CD4-positive, CD25-positive, alpha-beta regulatory T cell (primary cell): ENCODE measurements around the gene OR52E2. TPM values are rescaled to one million over a fixed set of nuclear protein-coding genes. Genes with fewer than 3 reads are reported as not detected.

Experiments used
- ATAC-seq, 2 donors: fragments of 150-1000 bp; cut with Tn5 transposase; one replicate each; pipeline ENCODE4 v1.10.0; 2021; ENCODE audit warnings: low read depth in 2 of 2, moderate number of reproducible peaks in 2 of 2, moderate library complexity in 1 of 2
- DNase-seq, 3 donors: peaks; one replicate each; pipeline versions ENCODE4 v3.0.0 to v3.0.0-alpha.2; 2012 to 2022; ENCODE audit warnings: mixed read lengths in 1 of 3
- H3K27ac ChIP-seq: one replicate; pipeline ENCODE4 v1.7.0; 2013; ENCODE audit warnings: mild to moderate bottlenecking, low read length; ENCODE audit not compliant: insufficient read depth, poor library complexity, severe bottlenecking
- H3K27me3 ChIP-seq: one replicate; pipeline ENCODE4 v1.7.0; 2013; ENCODE audit warnings: low read length; ENCODE audit not compliant: control insufficient read depth, insufficient read depth
- H3K36me3 ChIP-seq: one replicate; pipeline ENCODE4 v1.7.0; 2013; ENCODE audit warnings: mild to moderate bottlenecking, low read length, moderate library complexity; ENCODE audit not compliant: control insufficient read depth, insufficient read depth
- H3K4me1 ChIP-seq: 2 replicates; pipeline ENCODE4 v1.7.0; 2013; ENCODE audit warnings: mild to moderate bottlenecking, low read length; ENCODE audit not compliant: insufficient read depth, control insufficient read depth, poor library complexity, severe bottlenecking
- H3K4me3 ChIP-seq: one replicate; pipeline ENCODE4 v1.7.0; 2013; ENCODE audit warnings: low read depth, mild to moderate bottlenecking, low read length, moderate library complexity
- H3K9me3 ChIP-seq, 2 experiments: 1 replicate in 1 of 2; 2 replicates in 1 of 2; pipeline ENCODE4 v1.7.0; 2013; ENCODE audit warnings: low read length in 2 of 2, mild to moderate bottlenecking in 1 of 2, moderate library complexity in 1 of 2; ENCODE audit not compliant: control insufficient read depth in 2 of 2
- H3K27ac Mint-ChIP-seq, 3 donors: one replicate each; pipeline ENCODE4 v1.8.0; 2020 to 2022; ENCODE audit warnings: mild to moderate bottlenecking in 3 of 3, mixed read lengths in 3 of 3, moderate library complexity in 2 of 3
- H3K27me3 Mint-ChIP-seq: one replicate; pipeline ENCODE4 v1.8.0; 2022; ENCODE audit warnings: mild to moderate bottlenecking, mixed read lengths
- H3K36me3 Mint-ChIP-seq: one replicate; pipeline ENCODE4 v1.8.0; 2020; ENCODE audit warnings: mixed read lengths
- H3K4me1 Mint-ChIP-seq, 4 donors: one replicate each; pipeline ENCODE4 v1.8.0; 2020 to 2022; ENCODE audit warnings: mixed read lengths in 4 of 4, mild to moderate bottlenecking in 1 of 4
- H3K4me3 Mint-ChIP-seq, 4 donors: one replicate each; pipeline ENCODE4 v1.8.0; 2020 to 2022; ENCODE audit warnings: mild to moderate bottlenecking in 4 of 4, mixed read lengths in 4 of 4, moderate library complexity in 3 of 4
- H3K9me3 Mint-ChIP-seq, 7 donors: one replicate each; pipeline ENCODE4 v1.8.0; 2020 to 2022; ENCODE audit warnings: mixed read lengths in 7 of 7, mild to moderate bottlenecking in 3 of 7, moderate library complexity in 2 of 7
- polyA plus RNA-seq, 4 donors: library from polyadenylated mRNA; unstranded; fragments of 300-500 nt; fragmentation: Illumina TruSeq; gene quantifications; one replicate each; pipeline ENCODE4 v1.2.3, GENCODE V29; 2021
- total RNA-seq: library from RNA; stranded (reverse); gene quantifications from one replicate; pipeline ENCODE4 v1.2.3, GENCODE V29; 2022

OR52E2 gene
- total and polyA plus RNA-seq, 5 donors from 2014 or later, result not detected

- Mint-ChIP-seq H3K27me3 (no peaks in the 10 kb centered on the region), H3K4me1 (no peaks in the 10 kb centered on the region), H3K4me3 (no peak overlapping the region), H3K36me3 (no peaks in the 10 kb centered on the region), H3K9me3 (peaks cover 0 to 7% (median 0%) of the 10 kb centered on the region in 7 donors), H3K27ac (no peak overlapping the region)
- no peaks in the 10 kb centered on the region for H3K4me1 ChIP-seq
- H3K9me3 ChIP-seq, result no peaks in the 10 kb centered on the region
- H3K27ac ChIP-seq, result no peak overlapping the region
- H3K27me3 ChIP-seq, result no peaks in the 10 kb centered on the region
- no peaks in the 10 kb centered on the region for H3K36me3 ChIP-seq
- H3K4me3 ChIP-seq, result no peak overlapping the region
- DNase-seq, result no peak
- no peak for ATAC-seq
Measured at GRCh38 chr11:5043380-5043779, 16.0 kb downstream of the OR52E2 start.

- H3K27me3 Mint-ChIP-seq, result no peaks in the 10 kb centered on the region
- no peak for DNase-seq
- H3K27me3 ChIP-seq, result no peaks in the 10 kb centered on the region
- H3K4me1 Mint-ChIP-seq, result no peaks in the 10 kb centered on the region
- no peaks in the 10 kb centered on the region for H3K36me3 ChIP-seq
- H3K9me3 ChIP-seq, result no peaks in the 10 kb centered on the region
- no peak overlapping the region for H3K4me3 Mint-ChIP-seq
- ATAC-seq, result no peak
- H3K36me3 Mint-ChIP-seq, result no peaks in the 10 kb centered on the region
- H3K9me3 Mint-ChIP-seq, result peaks cover 0 to 9% (median 0%) of the 10 kb centered on the region in 7 donors
- no peaks in the 10 kb centered on the region for H3K4me1 ChIP-seq
- H3K27ac ChIP-seq, result no peak overlapping the region
- no peak overlapping the region for H3K27ac Mint-ChIP-seq
- no peak overlapping the region for H3K4me3 ChIP-seq
Measured at GRCh38 chr11:5042091-5042490, 17.3 kb downstream of the OR52E2 start.

DNA sequence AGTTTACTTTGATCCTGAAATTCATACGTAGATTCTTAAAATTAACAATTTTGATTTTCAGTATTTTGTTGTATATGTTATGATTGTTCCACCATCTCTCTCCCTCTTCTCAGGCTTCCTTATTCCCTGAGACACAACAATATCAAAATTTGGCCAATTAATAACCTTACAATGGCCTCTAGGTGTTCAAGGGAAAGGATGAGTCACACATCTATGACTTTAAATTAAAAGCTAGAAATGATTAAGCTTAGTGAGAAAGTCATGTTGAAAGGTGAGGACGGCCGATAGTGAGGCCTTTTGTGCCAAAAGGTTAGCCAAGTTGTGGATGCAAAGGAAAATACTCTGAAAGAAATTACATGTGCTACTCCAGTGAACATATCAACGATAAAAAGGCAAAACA, 18.6 kb downstream of the OR52E2 start:
- ATAC-seq (no peak), DNase-seq (no peak)
- H3K9me3 Mint-ChIP-seq, result peaks cover 0 to 5% (median 0%) of the 10 kb centered on the region in 7 donors
- no peaks in the 10 kb centered on the region for H3K27me3 Mint-ChIP-seq
- Histone ChIP-seq H3K4me1 (no peaks in the 10 kb centered on the region), H3K27ac (no peak overlapping the region), H3K36me3 (no peaks in the 10 kb centered on the region), H3K9me3 (no peaks in the 10 kb centered on the region), H3K27me3 (no peaks in the 10 kb centered on the region), H3K4me3 (no peak overlapping the region)
- H3K36me3 Mint-ChIP-seq, result no peaks in the 10 kb centered on the region
- H3K4me1 Mint-ChIP-seq, result peaks cover 0 to 2% (median 0%) of the 10 kb centered on the region in 4 donors
- no peak overlapping the region for H3K4me3 Mint-ChIP-seq
- H3K27ac Mint-ChIP-seq, result no peak overlapping the region

- Histone ChIP-seq H3K36me3 (no peaks in the 10 kb centered on the region), H3K4me1 (no peaks in the 10 kb centered on the region), H3K9me3 (no peaks in the 10 kb centered on the region), H3K4me3 (no peak overlapping the region), H3K27me3 (no peaks in the 10 kb centered on the region), H3K27ac (no peak overlapping the region)
- H3K27ac Mint-ChIP-seq, result no peak overlapping the region
- H3K4me1 Mint-ChIP-seq, result peaks cover 0 to 2% (median 0%) of the 10 kb centered on the region in 4 donors
- H3K36me3 Mint-ChIP-seq, result no peaks in the 10 kb centered on the region
- no peak for ATAC-seq
- no peak overlapping the region for H3K4me3 Mint-ChIP-seq
- no peaks in the 10 kb centered on the region for H3K27me3 Mint-ChIP-seq
- H3K9me3 Mint-ChIP-seq, result peaks cover 0 to 5% (median 0%) of the 10 kb centered on the region in 7 donors
- no peak for DNase-seq
Measured at GRCh38 chr11:5038341-5038740, 21.1 kb downstream of the OR52E2 start.

DNA sequence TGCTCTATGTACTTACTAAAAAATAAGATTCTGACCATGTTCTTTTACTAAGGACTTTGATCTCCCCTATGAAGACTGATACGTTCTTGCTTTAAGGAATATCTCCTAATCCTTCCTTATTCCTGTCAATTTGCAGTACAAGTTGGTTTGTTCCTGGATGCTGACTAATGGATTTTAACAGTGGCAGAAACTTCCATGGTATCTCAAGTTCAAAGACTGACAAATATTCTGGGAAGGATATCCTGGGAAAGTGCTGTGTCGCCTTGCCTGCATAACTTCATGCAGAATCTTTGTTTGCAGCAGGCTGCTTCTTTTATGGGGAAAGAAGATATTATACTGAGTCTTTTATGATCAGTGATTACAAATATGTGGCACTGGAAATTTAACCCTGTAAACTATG, 21.5 kb downstream of the OR52E2 start:
- peaks cover 0 to 2% (median 0%) of the 10 kb centered on the region in 4 donors for H3K4me1 Mint-ChIP-seq
- no peak for ATAC-seq
- no peak overlapping the region for H3K27ac Mint-ChIP-seq

GRCh38 chr11:5036669-5037068, 22.8 kb downstream of the OR52E2 start:
- peaks cover 0 to 2% (median 0%) of the 10 kb centered on the region in 4 donors for H3K4me1 Mint-ChIP-seq
- H3K27ac Mint-ChIP-seq, result no peak overlapping the region
- Histone ChIP-seq H3K36me3 (no peaks in the 10 kb centered on the region), H3K4me3 (no peak overlapping the region), H3K9me3 (no peaks in the 10 kb centered on the region), H3K27me3 (no peaks in the 10 kb centered on the region), H3K4me1 (no peaks in the 10 kb centered on the region), H3K27ac (no peak overlapping the region)
- no peak overlapping the region for H3K4me3 Mint-ChIP-seq
- ATAC-seq, result no peak
- DNase-seq, result no peak
- H3K36me3 Mint-ChIP-seq, result no peaks in the 10 kb centered on the region
- no peaks in the 10 kb centered on the region for H3K27me3 Mint-ChIP-seq
- peaks cover 0 to 3% (median 0%) of the 10 kb centered on the region in 7 donors for H3K9me3 Mint-ChIP-seq

More for the DNA sequence above, 21.5 kb downstream of the OR52E2 start:
- no peak overlapping the region for H3K4me3 ChIP-seq
- no peak overlapping the region for H3K27ac ChIP-seq
- no peaks in the 10 kb centered on the region for H3K36me3 ChIP-seq
- Mint-ChIP-seq H3K27me3 (no peaks in the 10 kb centered on the region), H3K9me3 (peaks cover 0 to 5% (median 0%) of the 10 kb centered on the region in 7 donors), H3K4me3 (no peak overlapping the region), H3K36me3 (no peaks in the 10 kb centered on the region)
- DNase-seq, result no peak
- H3K4me1 ChIP-seq, result no peaks in the 10 kb centered on the region
- H3K27me3 ChIP-seq, result no peaks in the 10 kb centered on the region
- no peaks in the 10 kb centered on the region for H3K9me3 ChIP-seq

GRCh38 chr11:5021996-5022395, 37.4 kb downstream of the OR52E2 start:
- ATAC-seq, result no peak
- Mint-ChIP-seq H3K36me3 (no peaks in the 10 kb centered on the region), H3K27me3 (no peaks in the 10 kb centered on the region), H3K4me3 (no peak overlapping the region), H3K4me1 (no peaks in the 10 kb centered on the region), H3K9me3 (peaks cover 2 to 30% (median 9%) of the 10 kb centered on the region in 7 donors), H3K27ac (no peak overlapping the region)
- H3K36me3 ChIP-seq, result no peaks in the 10 kb centered on the region
- H3K4me3 ChIP-seq, result no peak overlapping the region
- H3K4me1 ChIP-seq, result no peaks in the 10 kb centered on the region
- H3K9me3 ChIP-seq, result peaks cover 3 to 11% of the 10 kb centered on the region in 2 experiments
- no peaks in the 10 kb centered on the region for H3K27me3 ChIP-seq
- no peak for DNase-seq
- no peak overlapping the region for H3K27ac ChIP-seq

DNA sequence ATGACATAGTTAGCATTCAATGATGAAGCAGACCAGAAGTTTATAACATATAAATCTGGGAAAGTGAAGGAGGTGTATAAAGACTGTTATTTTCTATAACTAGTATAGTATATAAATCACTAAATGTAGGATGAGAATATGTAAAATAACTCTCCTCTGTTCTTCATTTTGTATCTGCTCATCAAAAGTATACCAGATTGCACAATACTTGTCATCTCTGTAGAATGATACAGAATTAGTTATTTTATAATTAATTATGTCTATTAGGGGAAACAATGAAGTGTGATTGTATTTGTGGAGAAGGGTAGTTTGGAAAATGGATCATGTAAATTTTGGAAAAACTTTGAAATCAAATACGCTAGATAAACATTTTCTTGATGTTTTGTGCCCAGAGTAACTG, 46.4 kb downstream of the OR52E2 start:
- Histone ChIP-seq H3K4me3 (no peak overlapping the region), H3K36me3 (no peaks in the 10 kb centered on the region), H3K4me1 (no peaks in the 10 kb centered on the region), H3K27ac (no peak overlapping the region), H3K27me3 (no peaks in the 10 kb centered on the region), H3K9me3 (no peaks in the 10 kb centered on the region)
- no peak overlapping the region for H3K4me3 Mint-ChIP-seq
- H3K27ac Mint-ChIP-seq, result no peak overlapping the region
- DNase-seq (no peak), ATAC-seq (no peak)
- no peaks in the 10 kb centered on the region for H3K36me3 Mint-ChIP-seq
- no peaks in the 10 kb centered on the region for H3K27me3 Mint-ChIP-seq
- no peaks in the 10 kb centered on the region for H3K4me1 Mint-ChIP-seq
- peaks cover 0 to 14% (median 2%) of the 10 kb centered on the region in 7 donors for H3K9me3 Mint-ChIP-seq
